Measurements from ENCODE around the gene SGO2.

- no peak for TF ChIP-seq CTCF (IDR thresholded peaks at IDR 0.05)
- TF ChIP-seq POLR2A (IDR thresholded peaks at IDR 0.05; ENCODE audit: low read depth): no peak
- TF ChIP-seq POLR2AphosphoS5 (IDR thresholded peaks at IDR 0.05): no peak
Measured at GRCh38 chr2:200567932-200568331, 41.9 kb downstream of the SGO2 start.
